PC-9 (cell line): ENCODE measurements around the gene ISG15. TPM values are rescaled to one million over a fixed set of nuclear protein-coding genes. Genes with fewer than 3 reads are reported as not detected.

Source experiments
- BruUV-seq: library from RNA; stranded (reverse); fragments of 400-500 nt; replicated peaks from 2 replicates; lab custom pipeline; 2021; lab: Mats Ljungman, UMichigan
- CTCF ChIA-PET: fragments of 300-600 bp; sonication (Branson Sonifier 250); formaldehyde crosslinking; loops from one replicate; lab custom pipeline; 2022; ENCODE audit warnings: antibody characterized with exemption; lab: Charles Lee
- POLR2A ChIA-PET: fragments of 300-600 bp; sonication (Branson Sonifier 250); formaldehyde crosslinking; loops from one replicate; lab custom pipeline; 2022; ENCODE audit warnings: antibody characterized with exemption; ENCODE audit not compliant: unreplicated experiment; lab: Charles Lee
- DNase-seq, 2 experiments: peaks; one replicate each; pipeline versions ENCODE4 v3.0.0 to v3.0.0-alpha.2; 2015 to 2022; ENCODE audit warnings: mixed read lengths in 1 of 2
- H2AFZ ChIP-seq: fragments of 200-600 bp; sonication (generic); 2 replicates; pipeline ENCODE4 v1.8.1; 2017; ENCODE audit warnings: antibody characterized with exemption
- H3F3A ChIP-seq: fragments of 200-600 bp; sonication (generic); 2 replicates; pipeline ENCODE4 v1.8.1; 2017; ENCODE audit warnings: antibody characterized with exemption, mild to moderate bottlenecking, low read depth; ENCODE audit not compliant: insufficient read depth
- H3K27ac ChIP-seq: fragments of 200-600 bp; sonication (generic); 2 replicates; pipeline ENCODE4 v1.6.1; 2016; ENCODE audit warnings: mixed run types
- H3K27me3 ChIP-seq: fragments of 200-600 bp; sonication (generic); 2 replicates; pipeline ENCODE4 v1.6.1; 2016; ENCODE audit warnings: low read depth, mixed run types; ENCODE audit not compliant: insufficient read depth
- H3K36me3 ChIP-seq: fragments of 200-600 bp; sonication (generic); 2 replicates; pipeline ENCODE4 v1.6.1; 2016; ENCODE audit warnings: low read depth, mixed run types
- H3K4me1 ChIP-seq: fragments of 200-600 bp; sonication (generic); replicated peaks from 2 replicates; pipeline ENCODE4 v1.6.1; 2016; ENCODE audit warnings: mixed run types; ENCODE audit not compliant: insufficient read depth
- H3K4me2 ChIP-seq: fragments of 200-600 bp; sonication (generic); 2 replicates; pipeline ENCODE4 v1.6.1; 2017; ENCODE audit warnings: mixed run types
- H3K4me3 ChIP-seq: fragments of 200-600 bp; sonication (generic); 2 replicates; pipeline ENCODE4 v1.6.1; 2016; ENCODE audit warnings: mixed run types
- H3K79me2 ChIP-seq: fragments of 200-600 bp; sonication (generic); 2 replicates; pipeline ENCODE4 v1.6.1; 2017; ENCODE audit warnings: low read depth, mixed run types
- H3K9me2 ChIP-seq: fragments of 200-600 bp; sonication (generic); 2 replicates; pipeline ENCODE4 v1.8.1; 2017; ENCODE audit warnings: mild to moderate bottlenecking; ENCODE audit not compliant: insufficient read depth
- H3K9me3 ChIP-seq: fragments of 200-600 bp; sonication (generic); 2 replicates; pipeline ENCODE4 v1.8.1; 2016; ENCODE audit warnings: low read depth; ENCODE audit not compliant: insufficient read depth
- H4K20me1 ChIP-seq: fragments of 200-600 bp; sonication (generic); 2 replicates; pipeline ENCODE4 v1.8.1; 2017; ENCODE audit not compliant: insufficient read depth
- CTCF ChIP-seq: fragments of 200-600 bp; sonication (generic); conservative IDR thresholded peaks from 2 replicates; pipeline ENCODE4 v1.6.1; 2017; ENCODE audit warnings: mixed run types, antibody characterized with exemption, mild to moderate bottlenecking, moderate library complexity
- EZH2 ChIP-seq: fragments of 200-600 bp; sonication (generic); IDR thresholded peaks from 2 replicates; pipeline ENCODE4 v1.8.0; 2017; ENCODE audit warnings: antibody characterized with exemption, low read depth
- intact Hi-C: fragments of 100-400 bp; cut with micrococcal nuclease; formaldehyde crosslinking; loops from one replicate; pipeline ENCODE4 v1.10.0; 2022; ENCODE audit not compliant: unreplicated experiment
- total RNA-seq: library from RNA; stranded (reverse); gene quantifications from 2 replicates; pipeline ENCODE4 v1.2.3, GENCODE V29; 2021

ISG15 gene
- total RNA-seq, 1 experiment from 2014 or later: 20.9 TPM

DNA sequence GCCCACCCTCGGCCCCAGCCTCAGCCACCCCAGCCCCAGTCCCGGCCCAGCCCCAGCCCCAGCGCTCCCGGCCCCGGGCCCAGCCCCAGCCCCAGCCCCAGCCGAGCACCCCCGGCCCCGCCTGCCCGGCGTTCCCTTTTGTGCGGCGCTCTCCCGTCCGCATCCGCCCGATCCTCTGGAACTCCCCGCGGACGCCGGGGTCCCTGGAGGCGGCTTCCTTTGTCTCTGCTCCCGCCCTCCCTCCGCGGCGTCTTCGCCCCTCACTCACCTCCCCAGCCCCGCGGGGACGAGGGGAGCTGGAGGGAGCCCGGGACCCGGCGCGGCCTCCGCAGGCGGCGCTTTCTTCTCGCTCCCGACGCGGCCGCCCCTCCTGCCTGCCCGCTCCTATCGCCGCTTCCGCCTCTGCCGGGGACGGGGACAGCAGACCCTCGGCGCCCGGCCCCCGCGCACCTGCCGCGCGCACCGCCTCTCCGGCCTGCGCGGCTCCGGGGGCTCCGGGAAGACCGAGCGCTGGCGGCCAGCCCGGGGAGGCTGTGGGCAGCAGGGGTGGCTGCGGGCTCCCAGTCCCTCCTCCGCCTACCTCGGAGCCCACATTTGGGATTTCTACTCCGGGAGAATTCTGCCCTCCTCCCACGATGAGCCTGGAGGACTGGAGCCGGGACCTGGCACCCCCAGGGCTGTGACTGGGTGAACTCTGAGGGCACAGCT is 20.6 kb downstream of the ISG15 start:
- TF ChIP-seq EZH2 (no peak), CTCF (no peak)
- H3K4me3 ChIP-seq: no peak overlapping the region
- no peaks in the 10 kb centered on the region for H3K9me2 ChIP-seq
- no peaks in the 10 kb centered on the region for H3K36me3 ChIP-seq
- H3F3A ChIP-seq: peaks cover 9% of the 10 kb centered on the region; the same call in 1 of the 2 replicates
- H2AFZ ChIP-seq: no peak overlapping the region
- H3K9me3 ChIP-seq: no peaks in the 10 kb centered on the region
- intact Hi-C loops: no loop called here
- H3K4me2 ChIP-seq: no peak overlapping the region
- ChIA-PET POLR2A (no interaction called here), CTCF (no interaction called here)
- H4K20me1 ChIP-seq: peaks cover 42% of the 10 kb centered on the region
- BruUV-seq: no TSS peak
- no peak overlapping the region for H3K27ac ChIP-seq
- no peaks in the 10 kb centered on the region for H3K4me1 ChIP-seq
- no peaks in the 10 kb centered on the region for H3K79me2 ChIP-seq
- H3K27me3 ChIP-seq: no peaks in the 10 kb centered on the region
- no peak for DNase-seq

- no peaks in the 10 kb centered on the region for H3K9me3 ChIP-seq
- no peak for DNase-seq
- no peaks in the 10 kb centered on the region for H3K79me2 ChIP-seq
- H4K20me1 ChIP-seq: peaks cover 46% of the 10 kb centered on the region
- POLR2A ChIA-PET: no interaction called here
- intact Hi-C loops: no loop called here
- no peaks in the 10 kb centered on the region for H3K9me2 ChIP-seq
- BruUV-seq: no TSS peak
- no peaks in the 10 kb centered on the region for H3K27me3 ChIP-seq
- TF ChIP-seq EZH2: no peak
- TF ChIP-seq CTCF: no peak
- no peak overlapping the region for H3K27ac ChIP-seq
- CTCF ChIA-PET: no interaction called here
- no peak overlapping the region for H2AFZ ChIP-seq
- H3F3A ChIP-seq: peaks cover 9% of the 10 kb centered on the region; the same call in 1 of the 2 replicates
- H3K4me1 ChIP-seq: no peaks in the 10 kb centered on the region
- no peak overlapping the region for H3K4me2 ChIP-seq
- H3K36me3 ChIP-seq: no peaks in the 10 kb centered on the region
- no peak overlapping the region for H3K4me3 ChIP-seq
Observed at GRCh38 chr1:1034439-1034781, 21.1 kb downstream of the ISG15 start.

DNA sequence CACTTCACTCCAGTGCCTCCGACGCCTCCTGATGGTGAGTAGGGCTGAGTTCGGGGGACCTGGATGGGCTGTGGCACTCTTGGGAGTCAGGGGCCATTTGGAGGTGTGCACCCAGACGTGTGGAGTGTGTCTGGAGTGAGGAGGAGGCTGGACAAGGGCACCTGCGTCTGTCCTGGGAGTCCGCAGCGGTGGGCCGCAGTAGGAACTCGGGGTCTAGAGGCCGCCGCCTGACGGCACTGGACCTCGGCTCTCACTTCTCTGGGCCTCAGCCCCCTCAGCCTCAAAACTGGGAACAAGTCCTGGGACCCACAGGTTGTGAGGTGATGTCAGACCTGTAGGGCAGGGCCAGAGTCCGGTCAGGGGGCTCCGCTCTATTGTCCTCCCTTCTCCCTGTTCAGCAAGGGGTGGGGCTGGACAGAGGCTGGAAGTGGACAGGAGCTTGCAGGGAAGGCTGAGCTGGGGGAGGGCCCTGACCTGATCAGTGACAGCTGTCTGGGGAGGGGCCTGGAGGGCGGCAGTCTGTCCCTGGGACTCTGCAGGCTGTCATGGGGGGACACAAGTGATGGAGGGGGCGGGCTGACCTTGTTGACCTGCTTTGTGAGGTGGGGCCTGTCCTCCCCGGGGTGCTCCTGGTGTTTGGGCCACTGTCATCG is 22.1 kb downstream of the ISG15 start:
- no TSS peak for BruUV-seq
- H3K79me2 ChIP-seq: no peaks in the 10 kb centered on the region
- H3K4me2 ChIP-seq: no peak overlapping the region

More for the DNA sequence above, 22.1 kb downstream of the ISG15 start:
- no peaks in the 10 kb centered on the region for H3K36me3 ChIP-seq
- TF ChIP-seq EZH2 (no peak), CTCF (no peak)
- DNase-seq: no peak
- intact Hi-C loops: no loop called here
- H3K9me3 ChIP-seq: no peaks in the 10 kb centered on the region
- ChIA-PET POLR2A (no interaction called here), CTCF (no interaction called here)
- H3K27ac ChIP-seq: no peak overlapping the region
- H3K4me3 ChIP-seq: no peak overlapping the region
- no peaks in the 10 kb centered on the region for H3K9me2 ChIP-seq
- no peaks in the 10 kb centered on the region for H3K27me3 ChIP-seq
- peaks cover 9% of the 10 kb centered on the region; the same call in 1 of the 2 replicates for H3F3A ChIP-seq
- no peak overlapping the region for H2AFZ ChIP-seq
- no peaks in the 10 kb centered on the region for H3K4me1 ChIP-seq
- H4K20me1 ChIP-seq: peaks cover 56% of the 10 kb centered on the region
